GM10248 (cell line): ENCODE measurements around the gene PRLR.

Experiments used
- CTCF ChIA-PET: fragments of 300-600 bp; sonication (Branson Sonifier 250); formaldehyde crosslinking; extraction: SDS; loops from one replicate; lab custom pipeline; 2021; ENCODE audit warnings: antibody characterized with exemption; lab: Yijun Ruan, JAX
- POLR2A ChIA-PET: fragments of 350-650 bp; sonication (Branson Sonifier 250); formaldehyde crosslinking; extraction: SDS; loops from one replicate; lab custom pipeline; 2020; ENCODE audit warnings: antibody characterized with exemption; lab: Yijun Ruan, JAX
- DNase-seq: peaks from one replicate; pipeline ENCODE4 v3.0.0; 2012; ENCODE audit errors: extremely low spot score
- CTCF ChIP-seq: IDR thresholded peaks from 2 replicates; pipeline ENCODE4 v1.5.1; 2012; ENCODE audit warnings: mild to moderate bottlenecking, low read depth; ENCODE audit errors: extremely low read depth, missing control alignments, control extremely low read depth

The PRLR gene

GRCh38 chr5:35087991-35088390 lies 142.3 kb downstream of the PRLR start:
- TF ChIP-seq CTCF, result no peak
- POLR2A ChIA-PET, result no interaction called here
- no peak for DNase-seq
- CTCF ChIA-PET, result interaction anchor here (1.0 to 2.6 kb wide), 8 partner anchors 12 to 842 kb away, joined by 3 to 13 read pairs (median 4); no protein-coding TSS in a partner anchor

GRCh38 chr5:35083150-35083549 lies 147.1 kb downstream of the PRLR start:
- no peak for DNase-seq
- ChIA-PET CTCF (no interaction called here), POLR2A (no interaction called here)
- TF ChIP-seq CTCF, result no peak

- TF ChIP-seq CTCF, result no peak
- CTCF ChIA-PET, result interaction anchor here (1.2 kb wide), 1 partner anchor 11 kb away, joined by 4 read pairs; no protein-coding TSS in a partner anchor
- DNase-seq, result no peak
- POLR2A ChIA-PET, result no interaction called here
Observed at GRCh38 chr5:35082530-35082929, 147.8 kb downstream of the PRLR start.

GRCh38 chr5:35081134-35081533 lies 149.2 kb downstream of the PRLR start:
- CTCF ChIA-PET, result interaction anchor here (1.5 kb wide), 1 partner anchor 32 kb away, joined by 3 read pairs; no protein-coding TSS in a partner anchor

GRCh38 chr5:35073160-35073559 lies 157.1 kb downstream of the PRLR start:
- ChIA-PET POLR2A (no interaction called here), CTCF (interaction anchor here (1.0 kb wide), 1 partner anchor 16 kb away, joined by 3 read pairs; no protein-coding TSS in a partner anchor)
- no peak for DNase-seq
- TF ChIP-seq CTCF, result no peak

More at GRCh38 chr5:35081134-35081533, 149.2 kb downstream of the PRLR start:
- POLR2A ChIA-PET, result no interaction called here
- no peak for TF ChIP-seq CTCF
- DNase-seq, result no peak

- DNase-seq, result no peak
- ChIA-PET CTCF (interaction anchor here (0.9 kb wide), 1 partner anchor 1010 kb away, joined by 3 read pairs; no protein-coding TSS in a partner anchor), POLR2A (no interaction called here)
- TF ChIP-seq CTCF, result no peak
Observed at GRCh38 chr5:35069188-35069587, 161.1 kb downstream of the PRLR start.

- ChIA-PET CTCF (interaction anchor here (1.0 to 1.2 kb wide), 2 partner anchors 19 to 370 kb away, joined by 3 read pairs; no protein-coding TSS in a partner anchor), POLR2A (no interaction called here)
- TF ChIP-seq CTCF, result no peak
- DNase-seq, result no peak
Observed at GRCh38 chr5:35067985-35068384, 162.3 kb downstream of the PRLR start.
